Right lobe of liver (tissue), 6 donors: ENCODE results near the gene DNM3. TPM values are rescaled to one million over a fixed set of nuclear protein-coding genes. Genes with fewer than 3 reads are reported as not detected.

ENCODE experiments used
- ATAC-seq, 4 donors: fragments of 200-7000 bp; cut with Tn5 transposase; one replicate each; pipeline ENCODE4 v1.9.1; 2020; ENCODE audit warnings: mild to moderate bottlenecking in 4 of 4, moderate library complexity in 4 of 4
- DNase-seq, 3 donors: peaks; one replicate each; pipeline ENCODE4 v3.0.0-alpha.2; 2020
- H3K27ac ChIP-seq, 3 donors: fragments of 200-600 bp; one replicate each; pipeline ENCODE4 v1.8.0; 2022
- H3K27me3 ChIP-seq, 2 donors: fragments of 200-600 bp; one replicate each; pipeline ENCODE4 v1.8.0; 2022
- H3K36me3 ChIP-seq, 4 donors: fragments of 200-600 bp; sonication (generic) in 1 of 4; one replicate each; pipeline versions ENCODE4 v1.5.1 to v1.8.0; 2017 to 2022; ENCODE audit warnings: control low read depth in 1 of 4
- H3K4me1 ChIP-seq, 4 donors: fragments of 200-600 bp; sonication (generic) in 1 of 4; one replicate each; pipeline versions ENCODE4 v1.5.1 to v1.8.0; 2017 to 2022; ENCODE audit warnings: control low read depth in 1 of 4
- H3K4me3 ChIP-seq, 3 donors: fragments of 200-600 bp; one replicate each; pipeline ENCODE4 v1.8.0; 2022
- H3K9me3 ChIP-seq, 4 donors: fragments of 200-600 bp; sonication (generic) in 1 of 4; one replicate each; pipeline versions ENCODE4 v1.5.1 to v1.8.0; 2017 to 2022; ENCODE audit warnings: control low read depth in 1 of 4
- POLR2A ChIP-seq: fragments of 450-650 bp; IDR thresholded peaks from one replicate; pipeline ENCODE4 v1.6.1; 2017; ENCODE audit warnings: antibody characterized with exemption, mild to moderate bottlenecking
- WGBS: methylation state at CpG from one replicate; pipeline ENCODE4 v1.1.6; 2018; ENCODE audit warnings: low coverage, low lambda C conversion rate; ENCODE audit not compliant: insufficient coverage; ENCODE audit errors: missing lambda C conversion rate; 5-methylcytosine and 5-hydroxymethylcytosine counted together
- intact Hi-C, 2 donors: fragments of 100-400 bp; cut with DNase I; formaldehyde crosslinking; loops; one replicate each; pipeline versions ENCODE4 v1.11.2 to v1.14.1; 2022
- total RNA-seq, 6 experiments: library from RNA; depleted of rRNA in 2 of 6; stranded (reverse); fragments of >200 nt in 2 of 6; fragmentation: NEBNext Ultra II Directional in 3 of 6; extraction: Animal tissue kit (Norgen Biotek cat#: 25700) in 3 of 6; gene quantifications; one replicate each; pipeline versions ENCODE4 v1.1.0 to v1.2.4, GENCODE V29; 2016 to 2023
- TF ChIP-seq, protein P1 (sequence below), 4 donors: fragments of 200-600 bp in 3 of 4; fragments of 450-650 bp in 1 of 4; IDR thresholded peaks; one replicate each; pipeline versions ENCODE4 v1.5.1 to v1.8.0; 2016 to 2022; ENCODE audit warnings: antibody characterized with exemption in 4 of 4, mild to moderate bottlenecking in 2 of 4
- donor health status: DM: no; HTN: yes; CAD: no.
- donor health status: DM: no; HTN: no; CAD: no.
- donor health status: DM: no; HTN: no; CAD: no.
- donor health status: DM: no; HTN: yes; CAD: no.
- donor health status: DM: no; HTN: yes; CAD: no.

DNM3 gene
- total RNA-seq, 6 experiments from 2014 or later: 0.29 to 0.92 (median 0.43) TPM

DNA sequence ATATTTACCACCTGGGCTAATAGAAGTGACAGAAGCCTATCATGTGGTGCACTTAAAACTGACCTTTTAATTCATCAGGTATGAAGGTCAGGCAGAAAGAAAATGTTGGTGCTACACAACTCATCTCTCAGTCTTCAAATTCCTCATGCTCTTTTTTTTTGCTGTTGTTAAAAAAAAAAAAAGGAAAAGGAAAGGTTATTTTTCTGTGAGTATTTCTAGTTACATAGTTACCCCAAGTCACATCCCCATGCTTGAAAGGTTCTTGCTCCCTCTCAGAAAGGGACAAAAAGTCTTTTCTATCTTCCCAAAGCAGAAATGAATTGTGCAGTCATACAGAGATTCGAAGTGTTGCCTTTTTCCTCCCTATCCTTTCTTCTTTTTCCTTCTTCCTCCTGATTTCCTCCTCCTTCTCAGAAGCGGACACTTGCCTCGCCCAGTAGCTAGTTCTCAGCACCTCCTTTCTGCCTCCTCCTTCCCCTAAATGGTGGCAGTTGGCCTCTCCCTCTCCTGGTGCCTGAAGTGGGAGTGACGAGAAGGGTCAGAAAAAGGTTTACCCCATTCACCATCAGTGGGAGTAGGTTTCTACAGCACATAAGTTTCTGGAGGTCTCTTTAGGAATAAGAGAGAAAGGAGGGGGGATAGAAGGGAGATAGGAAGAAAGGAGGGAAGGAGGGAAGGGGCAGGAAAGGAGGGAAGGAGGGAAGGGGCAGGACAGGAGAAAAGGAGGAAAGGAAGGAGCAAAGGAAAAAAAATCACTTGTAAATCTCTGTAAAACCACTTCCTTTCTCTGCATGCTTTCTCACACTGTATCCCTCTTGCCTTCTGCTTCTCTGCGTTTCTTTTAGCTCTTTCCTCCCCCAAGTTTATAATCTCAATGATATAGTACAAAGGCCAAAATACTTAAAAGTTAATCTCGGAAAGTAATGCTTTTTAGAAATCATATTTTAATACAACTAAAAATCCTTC, 558.7 kb downstream of the DNM3 start:
- intact Hi-C loops: no loop called here
- WGBS: 65% methylated on average over 6 of the region's 6 CpGs
- H3K27ac ChIP-seq: no peak overlapping the region
- no peaks in the 10 kb centered on the region for H3K9me3 ChIP-seq
- ATAC-seq (no peak), DNase-seq (no peak)
- H3K4me3 ChIP-seq: no peak overlapping the region
- H3K36me3 ChIP-seq: no peaks in the 10 kb centered on the region
- no peaks in the 10 kb centered on the region for H3K4me1 ChIP-seq
- no peaks in the 10 kb centered on the region for H3K27me3 ChIP-seq
- no peak for TF ChIP-seq POLR2A
- TF ChIP-seq, protein P1, sequence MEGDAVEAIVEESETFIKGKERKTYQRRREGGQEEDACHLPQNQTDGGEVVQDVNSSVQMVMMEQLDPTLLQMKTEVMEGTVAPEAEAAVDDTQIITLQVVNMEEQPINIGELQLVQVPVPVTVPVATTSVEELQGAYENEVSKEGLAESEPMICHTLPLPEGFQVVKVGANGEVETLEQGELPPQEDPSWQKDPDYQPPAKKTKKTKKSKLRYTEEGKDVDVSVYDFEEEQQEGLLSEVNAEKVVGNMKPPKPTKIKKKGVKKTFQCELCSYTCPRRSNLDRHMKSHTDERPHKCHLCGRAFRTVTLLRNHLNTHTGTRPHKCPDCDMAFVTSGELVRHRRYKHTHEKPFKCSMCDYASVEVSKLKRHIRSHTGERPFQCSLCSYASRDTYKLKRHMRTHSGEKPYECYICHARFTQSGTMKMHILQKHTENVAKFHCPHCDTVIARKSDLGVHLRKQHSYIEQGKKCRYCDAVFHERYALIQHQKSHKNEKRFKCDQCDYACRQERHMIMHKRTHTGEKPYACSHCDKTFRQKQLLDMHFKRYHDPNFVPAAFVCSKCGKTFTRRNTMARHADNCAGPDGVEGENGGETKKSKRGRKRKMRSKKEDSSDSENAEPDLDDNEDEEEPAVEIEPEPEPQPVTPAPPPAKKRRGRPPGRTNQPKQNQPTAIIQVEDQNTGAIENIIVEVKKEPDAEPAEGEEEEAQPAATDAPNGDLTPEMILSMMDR (IDR thresholded peaks at IDR 0.05): no peak

DNA sequence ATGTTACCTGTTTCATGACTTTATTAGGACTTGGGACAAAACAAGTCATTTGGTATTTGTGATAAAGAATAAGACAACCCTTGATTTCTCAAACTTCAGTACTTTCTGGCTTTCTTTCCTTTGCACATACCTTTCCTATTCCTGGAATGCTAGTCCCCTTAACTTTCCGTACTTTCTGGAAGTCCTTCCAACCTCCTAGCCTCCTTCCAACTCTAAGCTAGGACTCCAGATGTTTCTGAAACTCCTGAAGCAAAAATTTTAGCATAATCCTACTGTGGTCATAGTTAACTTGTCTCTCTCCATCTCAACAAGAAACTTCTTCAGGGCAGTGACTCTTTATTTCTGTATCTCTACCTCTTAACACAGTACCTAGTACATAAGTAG, 559.4 kb downstream of the DNM3 start:
- TF ChIP-seq POLR2A: no peak
- TF ChIP-seq, protein P1 (IDR thresholded peaks at IDR 0.05): no peak

DNA sequence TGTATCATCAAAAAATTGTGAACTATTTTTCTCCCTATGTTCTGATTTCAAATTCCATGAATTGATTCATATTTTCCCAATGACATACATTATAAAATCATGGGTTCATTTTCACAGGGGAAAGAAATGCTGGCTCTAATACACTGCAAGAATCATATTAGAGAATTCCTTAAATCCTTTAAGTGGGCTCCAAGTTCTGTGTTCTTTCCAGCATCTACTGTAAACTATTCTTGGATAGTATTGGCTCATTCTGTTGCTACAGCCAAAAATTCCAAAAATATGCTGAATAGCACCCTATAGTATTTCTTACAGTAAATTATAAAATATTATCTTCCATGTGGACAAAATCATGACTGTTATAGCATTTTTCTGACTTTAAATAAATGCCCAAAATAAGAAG, 560.2 kb downstream of the DNM3 start:
- ATAC-seq: no peak
- TF ChIP-seq, protein P1 (IDR thresholded peaks at IDR 0.05): no peak
- TF ChIP-seq POLR2A: no peak

More for the DNA sequence above, 559.4 kb downstream of the DNM3 start:
- ATAC-seq (no peak), DNase-seq (no peak)
- Histone ChIP-seq H3K36me3 (no peaks in the 10 kb centered on the region), H3K27ac (no peak overlapping the region), H3K27me3 (no peaks in the 10 kb centered on the region), H3K4me3 (no peak overlapping the region), H3K4me1 (no peaks in the 10 kb centered on the region), H3K9me3 (no peaks in the 10 kb centered on the region)
- 67% methylated on average over 1 of the region's 1 CpG for WGBS
- intact Hi-C loops: no loop called here

DNA sequence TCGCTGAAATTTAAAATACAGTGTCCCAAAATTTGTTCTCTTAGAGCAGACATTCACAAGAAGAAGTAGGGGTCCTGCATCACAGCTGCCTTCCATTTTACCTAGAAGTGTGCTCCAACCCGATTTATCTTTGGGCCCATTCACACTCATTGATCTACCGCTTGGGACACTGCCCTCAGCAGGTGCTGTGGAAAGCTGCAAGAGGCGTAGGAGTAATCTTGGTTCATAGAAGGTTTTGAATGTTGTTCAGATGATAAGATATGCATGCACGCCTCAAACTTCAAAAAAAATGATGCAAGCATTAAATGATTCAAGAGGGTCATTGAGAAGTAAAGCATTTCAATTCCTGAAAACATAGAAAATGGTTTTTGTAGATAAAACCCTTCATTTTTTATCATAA, 560.6 kb downstream of the DNM3 start:
- Histone ChIP-seq H3K9me3 (no peaks in the 10 kb centered on the region), H3K27me3 (no peaks in the 10 kb centered on the region), H3K27ac (no peak overlapping the region), H3K4me1 (no peaks in the 10 kb centered on the region), H3K4me3 (no peak overlapping the region), H3K36me3 (no peaks in the 10 kb centered on the region)
- DNase-seq (no peak), ATAC-seq (no peak)
- TF ChIP-seq, protein P1 (IDR thresholded peaks at IDR 0.05): peak in 1 of 4 donors; percentile 10
- TF ChIP-seq POLR2A: no peak
- WGBS: 85% methylated on average over 5 of the region's 5 CpGs
- intact Hi-C loops: no loop called here

More for the DNA sequence above, 560.2 kb downstream of the DNM3 start:
- intact Hi-C loops: no loop called here
- H3K27ac ChIP-seq: no peak overlapping the region
- H3K36me3 ChIP-seq: no peaks in the 10 kb centered on the region
- no peaks in the 10 kb centered on the region for H3K4me1 ChIP-seq
- H3K4me3 ChIP-seq: no peak overlapping the region
- H3K27me3 ChIP-seq: no peaks in the 10 kb centered on the region
- no peaks in the 10 kb centered on the region for H3K9me3 ChIP-seq
- no peak for DNase-seq
